Peyer's patch (tissue), 4 donors: ENCODE measurements around the gene TACSTD2.

Source experiments
- POLR2A ChIP-seq, 2 donors: fragments of 450-650 bp; IDR thresholded peaks; one replicate each; pipeline ENCODE4 v1.5.1; 2017; ENCODE audit warnings: antibody characterized with exemption in 2 of 2, mild to moderate bottlenecking in 2 of 2, moderate library complexity in 2 of 2
- TF ChIP-seq, protein P1 (sequence below), 6 experiments: fragments of 450-650 bp in 4 of 6; fragments of 200-600 bp in 2 of 6; sonication (generic) in 1 of 6; IDR thresholded peaks; one replicate each; pipeline ENCODE4 v1.5.1; 2017 to 2019; ENCODE audit warnings: antibody characterized with exemption in 6 of 6, mild to moderate bottlenecking in 3 of 6, moderate library complexity in 1 of 6

DNA sequence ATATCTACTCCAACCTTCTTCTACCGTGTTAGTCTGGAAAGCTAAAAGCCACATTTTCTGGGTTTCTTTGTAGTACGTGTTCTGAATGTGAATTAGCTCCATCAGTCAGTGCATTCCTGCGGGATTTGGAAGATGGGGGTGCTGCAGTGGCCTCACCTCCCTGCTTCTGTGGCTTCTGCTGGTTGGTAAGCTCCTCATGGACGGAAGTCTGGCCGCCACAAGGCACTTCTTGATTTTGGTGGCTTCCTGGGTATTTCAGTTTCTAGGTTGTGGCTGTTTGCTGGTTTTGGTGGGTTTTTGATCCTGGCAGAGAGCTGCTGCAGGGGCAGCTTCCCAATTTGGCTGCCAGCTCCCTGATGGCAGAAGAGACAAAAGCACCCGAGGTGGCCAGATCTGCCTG, 20.9 kb upstream of the TACSTD2 start:
- TF ChIP-seq, protein P1, sequence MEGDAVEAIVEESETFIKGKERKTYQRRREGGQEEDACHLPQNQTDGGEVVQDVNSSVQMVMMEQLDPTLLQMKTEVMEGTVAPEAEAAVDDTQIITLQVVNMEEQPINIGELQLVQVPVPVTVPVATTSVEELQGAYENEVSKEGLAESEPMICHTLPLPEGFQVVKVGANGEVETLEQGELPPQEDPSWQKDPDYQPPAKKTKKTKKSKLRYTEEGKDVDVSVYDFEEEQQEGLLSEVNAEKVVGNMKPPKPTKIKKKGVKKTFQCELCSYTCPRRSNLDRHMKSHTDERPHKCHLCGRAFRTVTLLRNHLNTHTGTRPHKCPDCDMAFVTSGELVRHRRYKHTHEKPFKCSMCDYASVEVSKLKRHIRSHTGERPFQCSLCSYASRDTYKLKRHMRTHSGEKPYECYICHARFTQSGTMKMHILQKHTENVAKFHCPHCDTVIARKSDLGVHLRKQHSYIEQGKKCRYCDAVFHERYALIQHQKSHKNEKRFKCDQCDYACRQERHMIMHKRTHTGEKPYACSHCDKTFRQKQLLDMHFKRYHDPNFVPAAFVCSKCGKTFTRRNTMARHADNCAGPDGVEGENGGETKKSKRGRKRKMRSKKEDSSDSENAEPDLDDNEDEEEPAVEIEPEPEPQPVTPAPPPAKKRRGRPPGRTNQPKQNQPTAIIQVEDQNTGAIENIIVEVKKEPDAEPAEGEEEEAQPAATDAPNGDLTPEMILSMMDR (IDR thresholded peaks at IDR 0.05), result no peak
- TF ChIP-seq POLR2A (IDR thresholded peaks at IDR 0.05), result no peak
